GM19351 (cell line): Measurements from ENCODE around the gene MTIF3.

Experiments
- ATAC-seq: cut with Tn5 transposase; IDR thresholded peaks from one replicate; pipeline ENCODE4 v1.9.1; 2021; ENCODE audit warnings: mild to moderate bottlenecking, moderate library complexity; ENCODE audit not compliant: unreplicated experiment

Gene MTIF3, protein sequence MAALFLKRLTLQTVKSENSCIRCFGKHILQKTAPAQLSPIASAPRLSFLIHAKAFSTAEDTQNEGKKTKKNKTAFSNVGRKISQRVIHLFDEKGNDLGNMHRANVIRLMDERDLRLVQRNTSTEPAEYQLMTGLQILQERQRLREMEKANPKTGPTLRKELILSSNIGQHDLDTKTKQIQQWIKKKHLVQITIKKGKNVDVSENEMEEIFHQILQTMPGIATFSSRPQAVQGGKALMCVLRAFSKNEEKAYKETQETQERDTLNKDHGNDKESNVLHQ

DNA sequence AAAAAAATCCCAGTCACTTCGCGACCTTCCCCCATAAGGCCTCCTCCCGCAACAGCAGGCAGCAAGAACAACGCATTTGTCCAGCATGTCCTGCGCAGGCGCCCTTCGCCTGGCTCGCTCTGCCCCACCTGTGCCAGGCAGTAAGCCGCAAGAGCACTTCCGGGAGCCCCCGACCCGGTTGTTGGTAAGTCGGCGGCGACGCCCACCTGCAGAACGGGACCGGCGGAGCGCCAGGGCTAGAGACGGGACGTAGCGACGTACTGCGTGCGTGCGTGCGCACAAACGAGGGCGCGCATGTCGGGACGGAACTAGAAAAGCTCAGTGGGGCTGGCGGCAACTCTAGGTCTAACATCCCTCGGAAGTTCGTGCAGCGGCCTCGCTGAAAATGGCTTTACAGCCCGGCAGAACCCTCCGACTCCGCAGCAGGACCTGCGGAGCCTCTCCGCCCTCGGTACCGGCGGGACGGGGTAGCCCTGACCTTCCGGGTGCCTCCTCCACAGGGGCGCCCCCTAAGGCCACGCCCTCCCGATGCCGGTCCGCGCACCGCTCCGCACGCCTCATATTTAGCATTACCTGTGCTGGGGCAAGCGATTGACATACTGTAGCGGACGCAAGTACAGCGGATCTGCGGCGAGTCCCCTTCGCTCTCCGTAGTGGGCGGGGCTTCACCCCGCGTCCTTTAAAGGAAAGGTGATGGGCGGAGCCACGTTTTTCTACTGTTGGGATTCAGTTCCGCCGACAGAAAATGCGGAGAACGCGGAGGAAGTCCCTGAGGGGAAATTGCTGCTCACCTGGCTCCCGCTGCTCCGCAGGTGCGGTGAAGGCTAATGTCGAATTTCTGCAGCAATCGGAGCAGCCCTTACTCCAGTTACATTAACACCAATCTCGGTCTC lies at the start of gene MTIF3:
Gene MTIF3, minus strand, starts transcription at position 629 of the 893 bp plus-strand sequence. CDS start 10,116 bp downstream, outside the sequence.
- peak; percentile 84 for ATAC-seq

DNA sequence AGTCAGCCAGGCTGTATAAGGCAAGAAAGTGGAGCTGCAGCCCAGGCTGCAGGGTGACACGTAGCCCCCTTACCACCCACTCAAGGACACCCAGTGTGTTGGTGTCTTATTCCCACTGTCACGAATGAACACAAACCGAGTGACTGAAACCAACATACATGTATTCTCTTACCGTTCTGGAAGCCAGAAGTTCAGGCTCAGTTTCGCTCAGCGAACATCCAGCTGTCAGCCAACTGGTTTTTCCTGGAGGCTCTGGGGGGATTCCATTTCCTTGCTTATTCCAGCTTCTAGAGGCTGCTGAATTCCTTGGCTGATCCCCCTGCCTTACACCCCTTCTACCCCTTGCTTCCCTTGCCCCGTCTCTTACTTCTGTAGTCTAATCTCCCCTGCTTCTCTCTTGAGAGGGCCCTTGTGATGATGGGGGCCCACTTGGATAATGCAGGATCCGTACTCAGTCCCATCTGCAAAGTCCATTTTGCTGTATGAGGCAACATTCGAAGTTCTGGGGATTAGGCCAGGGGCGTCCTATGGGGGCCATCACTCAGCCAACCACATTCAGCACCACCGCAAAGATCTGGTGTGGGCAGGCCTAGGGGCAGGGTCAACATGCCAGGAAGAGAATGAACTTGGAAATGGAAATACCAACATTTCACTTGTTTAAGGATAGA lies 47.3 kb upstream of the MTIF3 start:
- no peak for ATAC-seq

DNA sequence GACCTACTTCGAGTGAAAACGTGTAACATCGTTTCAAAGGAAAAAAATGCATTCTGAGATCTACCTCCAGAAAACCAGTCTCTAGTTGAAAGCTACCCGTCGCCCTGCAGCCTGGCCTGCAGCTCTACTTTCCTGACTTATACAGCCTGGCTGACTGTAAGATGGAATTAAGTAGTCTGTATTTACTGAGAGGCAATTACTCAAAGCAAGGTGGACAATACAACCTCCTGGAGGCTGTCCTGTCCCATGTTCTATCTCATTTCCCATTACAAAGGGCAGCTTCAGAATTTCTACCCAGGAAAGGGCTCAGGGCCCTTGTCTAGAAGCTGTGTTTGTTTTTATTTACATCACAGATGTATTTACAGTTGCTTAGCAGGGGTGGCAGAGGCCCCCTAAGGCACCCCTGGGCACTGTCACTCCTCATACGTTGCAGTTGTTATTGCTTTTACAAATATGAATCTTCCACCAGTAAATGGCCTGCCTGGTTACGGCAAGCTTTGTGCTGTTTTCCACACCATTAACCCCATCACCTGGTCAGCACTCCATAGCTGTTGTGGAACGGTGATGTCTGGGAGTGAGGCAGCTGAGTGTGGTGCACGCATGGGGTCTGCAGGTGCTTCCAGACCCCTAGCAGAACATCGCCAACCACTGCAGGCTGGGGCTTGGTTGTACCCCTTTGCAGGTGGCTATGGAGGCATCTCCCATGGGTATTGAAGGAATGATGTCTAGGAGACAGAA lies 46.3 kb upstream of the MTIF3 start:
- no peak for ATAC-seq

DNA sequence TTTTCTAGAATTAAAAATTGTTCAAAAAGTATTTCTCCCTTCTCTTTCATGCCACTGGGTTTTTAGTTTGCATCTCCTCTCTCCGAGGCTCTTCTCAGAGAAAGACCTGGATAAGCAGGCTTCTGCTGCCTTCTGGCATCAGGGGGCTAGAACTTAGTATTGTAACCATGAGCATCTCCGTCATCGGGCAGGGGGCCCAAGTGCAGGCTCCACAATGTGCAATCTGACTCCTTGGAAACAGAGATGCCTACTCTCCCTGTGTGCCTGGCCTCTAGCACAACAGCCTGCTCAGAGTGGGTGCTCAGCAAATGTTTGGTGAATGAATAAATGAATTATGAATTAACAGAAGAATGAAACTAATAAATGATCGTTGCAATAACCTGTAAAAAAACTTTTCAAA lies 45.6 kb upstream of the MTIF3 start:
- ATAC-seq = no peak

DNA sequence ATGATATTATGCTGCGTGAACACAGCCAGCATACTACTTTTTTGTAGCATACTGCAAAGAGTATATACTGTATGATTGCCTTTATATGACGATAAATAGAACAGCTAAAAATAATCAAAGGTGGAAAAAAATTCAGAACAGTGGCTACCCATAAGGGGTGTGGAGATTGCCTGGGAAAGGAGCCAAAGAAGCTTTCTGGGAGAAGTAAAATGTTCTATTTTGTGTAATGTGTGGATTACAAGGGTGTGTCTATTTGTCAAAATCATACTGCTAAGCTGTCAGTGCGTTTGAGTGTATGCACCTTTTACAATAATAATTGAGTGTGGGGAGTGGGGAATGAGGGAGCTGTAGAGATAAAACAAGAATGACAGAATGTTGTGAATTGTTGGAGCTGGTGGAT lies 45.2 kb upstream of the MTIF3 start:
- no peak for ATAC-seq

DNA sequence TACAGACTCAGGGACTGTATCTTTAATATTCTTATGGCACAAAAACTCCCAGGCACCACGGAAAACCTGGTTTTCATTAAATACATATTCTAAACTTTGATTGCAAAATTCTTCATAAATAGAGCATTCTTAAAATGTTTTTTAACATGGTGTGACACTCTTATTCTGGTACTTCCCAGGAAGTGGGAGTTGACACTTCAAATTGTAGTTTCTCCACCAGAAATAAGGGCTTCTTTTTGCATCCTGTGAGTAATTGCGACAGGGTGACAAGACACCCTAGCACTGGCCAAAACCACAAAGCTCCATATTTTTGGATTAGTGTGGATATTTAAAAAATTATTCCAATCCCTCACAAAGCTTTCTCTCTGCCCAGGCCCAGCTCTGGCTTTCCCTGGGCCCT lies 43.6 kb upstream of the MTIF3 start:
- no peak for ATAC-seq

DNA sequence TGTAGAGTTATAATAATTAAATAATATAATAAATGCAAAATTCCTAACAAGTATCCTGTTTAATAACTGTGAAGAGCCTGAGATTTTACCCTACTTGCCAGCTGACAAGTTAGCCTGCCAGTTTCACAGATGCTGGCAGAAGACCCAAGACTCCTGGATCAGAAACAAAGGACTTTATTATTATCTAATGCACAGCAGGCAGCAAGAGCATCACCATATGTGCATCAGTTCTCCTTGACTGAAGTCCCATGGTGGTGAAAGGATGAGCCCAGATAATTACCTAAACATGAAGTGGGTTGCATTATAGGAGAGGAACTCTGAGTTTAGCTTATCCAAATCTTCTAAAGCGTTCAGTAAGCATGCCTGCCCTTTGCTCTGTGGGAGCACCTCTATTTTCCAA lies 39.1 kb upstream of the MTIF3 start:
- no peak for ATAC-seq

DNA sequence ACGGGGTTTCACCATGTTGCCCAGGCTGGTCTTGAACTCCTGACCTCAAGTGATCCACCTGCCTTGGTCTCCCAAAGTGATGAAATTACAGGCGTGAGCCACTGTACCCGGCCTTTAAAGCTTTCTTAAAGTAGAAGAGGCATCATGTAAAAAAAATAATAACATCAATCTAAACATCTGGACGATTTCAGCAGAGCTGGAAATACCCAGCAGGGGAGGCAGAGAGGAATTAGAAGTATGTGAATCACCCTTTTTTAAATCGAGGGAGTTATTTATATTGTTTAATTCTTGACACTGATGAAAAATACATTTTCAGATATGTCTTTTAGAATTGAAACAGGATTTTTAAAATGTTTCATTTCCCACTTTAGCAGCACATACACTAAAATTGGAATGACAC lies 37.4 kb upstream of the MTIF3 start:
- no peak for ATAC-seq

DNA sequence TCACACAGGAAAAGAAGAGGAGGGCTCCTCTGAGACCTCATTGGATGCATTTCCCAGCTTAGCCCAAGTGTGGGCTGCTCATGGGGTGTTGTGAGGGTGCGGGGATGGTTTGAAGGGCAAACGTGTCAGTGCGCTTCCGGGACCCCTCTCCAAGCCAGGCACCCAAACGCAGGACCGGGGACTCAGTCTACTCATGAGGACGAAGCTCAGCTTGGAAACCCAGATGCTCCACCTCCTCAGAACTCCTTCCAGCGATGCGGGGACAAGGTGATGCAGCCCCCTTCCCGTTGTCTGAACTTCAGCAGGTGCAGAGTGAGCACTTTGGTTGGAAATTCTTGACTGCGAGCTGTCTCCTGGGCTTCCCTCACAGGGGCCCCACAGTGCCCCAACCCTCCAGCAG lies 33.1 kb upstream of the MTIF3 start:
- ATAC-seq = peak; percentile 7

DNA sequence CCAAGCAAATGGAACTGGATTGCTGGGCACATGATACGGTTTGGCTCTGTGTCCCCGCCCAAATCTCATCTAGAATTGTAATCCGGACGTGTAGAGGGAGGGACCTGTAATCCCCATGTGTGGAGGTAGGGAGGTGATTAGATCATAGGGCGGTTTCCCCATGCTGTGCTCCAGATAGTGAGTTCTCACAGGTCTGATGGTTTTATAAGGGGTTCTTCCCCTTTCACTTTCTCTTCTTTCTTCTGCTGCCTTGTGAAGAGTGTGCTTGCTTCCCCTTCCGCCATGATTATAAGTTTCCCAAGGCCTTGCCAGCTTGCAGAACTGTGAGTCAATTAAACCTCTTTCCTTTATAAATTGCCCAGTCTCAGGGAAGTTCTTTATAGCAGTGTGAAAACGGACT lies 32.6 kb upstream of the MTIF3 start:
- ATAC-seq = peak; percentile 95

DNA sequence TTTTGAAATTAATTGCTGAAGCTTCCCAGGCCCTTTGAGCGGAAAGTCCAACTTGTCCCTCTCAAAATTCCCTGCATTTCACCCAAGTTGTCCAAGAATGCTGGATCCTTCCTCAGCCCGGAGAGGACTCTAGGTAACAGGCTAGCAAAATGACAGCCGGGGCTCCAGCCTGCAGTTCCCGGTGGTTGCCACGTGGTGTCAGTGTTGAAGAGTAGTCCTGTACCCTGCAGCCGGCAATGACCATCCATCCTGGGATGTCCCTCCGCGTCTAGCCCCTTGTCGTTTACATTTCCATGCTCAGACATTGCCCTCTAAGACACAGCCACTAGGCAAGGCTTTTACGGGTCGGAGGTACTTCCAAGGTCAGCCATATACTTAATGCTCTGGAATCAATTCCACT lies 31.4 kb upstream of the MTIF3 start:
- no peak for ATAC-seq

DNA sequence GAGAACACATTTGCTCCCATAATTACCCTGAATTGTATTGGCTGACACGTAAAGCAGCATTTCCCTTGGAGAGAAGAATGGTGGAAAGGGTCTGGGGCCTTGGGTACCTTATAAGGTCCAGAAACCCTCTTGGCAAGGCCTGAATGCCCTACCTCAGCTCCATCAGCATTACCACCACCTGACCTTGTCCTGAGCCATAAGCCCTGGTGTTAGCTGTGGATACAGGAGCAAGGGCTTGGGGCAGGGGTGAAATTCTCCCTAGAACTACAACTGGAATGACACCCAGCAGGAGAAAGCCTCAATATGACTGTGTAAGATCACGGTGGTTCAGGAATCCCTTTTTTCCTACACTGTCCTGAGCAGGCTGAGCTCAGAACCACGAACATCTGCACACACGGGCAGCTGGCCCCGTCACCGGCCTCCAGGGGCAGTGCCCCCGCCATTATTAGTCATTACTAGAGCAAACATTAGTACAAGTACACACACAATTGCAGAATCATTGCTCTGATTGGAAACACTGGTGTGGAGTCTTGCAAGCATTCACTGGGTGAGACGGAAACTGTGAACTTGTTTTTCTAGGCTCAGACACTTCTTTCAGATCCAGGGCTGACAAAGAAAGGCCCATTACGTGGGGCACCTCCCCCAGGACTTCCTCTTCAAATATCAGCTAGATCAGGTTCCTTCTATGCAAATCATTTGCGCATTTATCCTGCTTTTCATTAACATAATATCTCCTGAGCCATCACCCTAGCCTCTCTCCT lies 26.8 kb upstream of the MTIF3 start:
- peak; percentile 68 for ATAC-seq

DNA sequence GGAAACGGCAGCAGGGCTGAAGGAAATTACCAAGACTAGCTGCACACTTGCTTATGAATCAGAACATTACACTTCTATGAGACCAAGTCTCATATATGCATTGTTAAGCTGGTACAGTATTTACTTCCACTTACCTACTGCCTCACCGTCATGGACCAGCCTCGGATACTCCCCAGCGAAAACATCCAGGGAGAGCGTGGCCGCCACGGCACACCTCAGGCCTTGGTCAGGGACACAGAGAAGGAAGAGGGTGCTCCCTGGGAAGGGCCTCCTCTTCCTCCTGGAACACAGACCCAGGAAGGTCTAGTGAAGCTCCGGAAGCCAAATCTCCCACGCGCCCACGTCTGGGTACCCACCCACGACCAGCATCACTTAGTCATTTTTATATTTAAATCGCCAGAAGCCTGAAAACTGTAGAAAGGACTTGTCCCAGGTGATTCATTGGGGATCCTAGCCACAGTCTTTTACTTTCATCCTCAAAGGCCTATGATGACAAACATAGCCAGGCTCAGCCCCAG lies 24.4 kb upstream of the MTIF3 start:
- ATAC-seq = no peak

DNA sequence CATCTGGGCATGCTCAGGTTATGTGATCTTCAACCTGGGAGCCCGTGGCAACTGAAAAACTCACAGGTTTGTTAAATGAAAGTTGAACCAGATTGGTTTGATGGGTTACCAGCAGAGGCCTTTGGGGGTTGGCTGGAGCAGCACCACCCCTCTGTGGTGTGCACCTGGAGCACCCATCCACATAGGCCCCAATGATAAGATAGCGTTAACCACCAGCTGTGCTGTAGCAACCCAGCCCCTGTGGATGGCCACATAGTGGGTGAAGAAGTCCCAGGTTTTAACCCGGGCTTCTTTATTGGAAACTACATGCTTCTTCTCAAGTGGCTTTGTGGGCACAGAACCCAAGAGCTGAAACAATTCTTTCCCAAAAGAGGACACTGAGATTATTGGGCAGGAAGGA lies 22.6 kb upstream of the MTIF3 start:
- no peak for ATAC-seq

DNA sequence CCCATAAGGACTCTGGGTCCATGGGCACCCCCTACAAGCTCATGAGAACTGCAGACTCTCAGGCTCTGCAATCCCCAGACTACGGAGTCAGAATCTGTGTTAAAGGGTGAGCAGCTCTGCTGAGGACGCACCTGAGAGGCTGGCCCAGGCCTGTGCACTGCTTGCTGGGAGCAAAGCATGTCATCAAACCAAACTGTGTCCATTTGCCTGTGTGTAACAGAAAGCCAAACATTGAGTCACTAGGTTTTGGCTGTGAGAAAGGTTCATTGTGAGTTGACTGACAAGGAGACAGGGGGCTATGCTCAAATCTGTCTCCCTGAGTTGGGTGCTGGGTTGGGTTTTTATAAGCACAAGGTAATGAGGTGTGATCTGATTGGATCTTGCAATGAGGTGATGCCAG lies 22.1 kb upstream of the MTIF3 start:
- no peak for ATAC-seq

DNA sequence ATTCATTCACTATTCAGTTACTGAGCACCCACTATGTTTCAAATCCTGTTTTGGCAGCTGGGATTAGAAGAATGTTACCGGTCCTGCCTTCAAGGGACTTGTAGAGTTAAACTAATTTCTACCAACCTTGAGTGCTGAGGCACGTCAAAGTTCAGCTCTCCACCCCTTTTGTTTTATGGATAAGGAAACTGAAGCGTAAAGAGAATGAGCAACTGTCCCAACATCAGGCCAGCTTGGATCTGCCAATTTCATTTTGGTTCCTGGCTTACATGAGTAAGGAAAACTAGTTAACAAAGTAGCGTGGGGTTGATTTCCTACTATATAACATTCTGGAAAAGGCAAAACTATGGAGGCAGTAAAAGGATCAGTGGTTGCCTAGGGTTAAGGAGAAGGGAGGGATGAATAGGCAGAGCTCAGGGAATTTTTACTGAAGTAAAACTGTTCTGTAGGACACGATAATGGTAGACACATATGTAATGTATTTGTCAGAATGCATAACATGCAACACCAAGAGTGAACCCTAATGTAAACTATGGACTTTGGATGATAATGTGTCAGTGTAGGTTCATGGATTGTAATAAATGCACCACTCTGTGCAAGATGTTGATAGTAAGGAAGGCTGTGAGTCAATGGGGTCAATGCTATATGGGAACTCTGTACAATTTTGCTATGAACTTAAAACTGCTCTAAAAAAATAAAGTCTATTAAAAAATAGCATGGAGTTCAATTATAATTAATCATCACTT lies 19.9 kb upstream of the MTIF3 start:
- ATAC-seq = no peak

DNA sequence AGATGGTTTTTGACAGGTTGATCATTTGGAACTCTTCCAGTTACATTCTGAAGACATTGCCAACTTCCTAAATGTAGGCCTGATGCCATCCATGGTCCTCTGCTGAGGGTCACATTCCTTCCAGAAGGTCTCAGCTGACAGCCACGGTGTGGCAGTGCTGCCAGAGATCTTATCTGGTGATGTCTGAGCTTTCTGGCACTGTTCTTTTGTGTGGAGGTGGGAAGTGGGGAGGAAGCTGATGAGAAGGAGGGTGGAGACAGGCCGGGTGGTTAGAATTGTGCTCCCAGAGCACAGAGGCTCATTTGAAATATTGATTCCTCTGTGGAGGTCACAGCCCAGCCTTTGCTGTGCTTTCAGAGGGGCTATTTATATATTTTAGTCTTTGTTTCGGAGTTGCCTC lies 16.1 kb upstream of the MTIF3 start:
- no peak for ATAC-seq

DNA sequence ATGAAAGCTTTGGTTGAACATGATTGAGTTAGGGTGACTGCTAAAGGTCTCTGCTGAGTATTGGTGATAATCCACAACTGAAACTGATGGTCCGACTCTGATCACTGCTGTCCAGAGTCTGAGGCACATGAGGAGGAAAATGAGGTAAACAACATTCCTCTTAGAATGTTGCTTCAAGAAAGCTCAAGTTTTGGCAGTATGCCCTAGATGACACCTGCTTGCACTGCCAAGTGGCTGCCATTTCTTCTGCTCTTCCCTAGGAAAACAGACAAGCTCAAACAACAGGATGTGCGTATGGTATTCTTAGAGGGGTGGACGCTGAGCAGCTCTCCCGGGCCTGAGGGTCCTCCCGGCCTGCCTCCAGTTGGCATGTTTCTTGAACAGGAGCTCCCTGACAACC lies 15.2 kb upstream of the MTIF3 start:
- ATAC-seq = no peak

DNA sequence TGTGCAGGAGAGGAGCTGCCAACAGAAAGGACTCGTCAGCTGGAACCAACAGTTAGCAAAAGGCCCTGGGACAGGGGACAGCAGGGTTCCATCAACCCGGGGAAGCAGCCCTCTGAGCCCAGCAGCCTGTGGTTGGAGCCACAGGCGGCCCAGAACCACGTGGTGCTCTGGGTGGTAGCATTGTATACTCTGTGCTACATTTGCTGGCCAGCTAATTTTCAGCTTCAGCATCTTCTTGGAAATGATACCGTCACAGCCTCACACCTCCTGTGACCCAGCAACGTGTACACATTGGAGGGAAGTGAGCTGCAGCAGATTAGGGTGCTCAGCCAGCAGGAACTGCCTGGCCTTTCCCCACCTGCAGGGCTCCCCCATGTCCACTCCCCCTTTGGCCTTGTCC lies 13.1 kb upstream of the MTIF3 start:
- ATAC-seq = no peak
